Measurements from ENCODE around the gene COL1A2.

The COL1A2 gene

GRCh38 chr7:94378356-94378755 is 16.3 kb upstream of the COL1A2 start:
- no peak for DNase-seq
- in situ Hi-C loops (cut with HindIII; ENCODE audit: low pct_ligation_motif_present, low pct_unique_long_range_greater_than_20kb, low sequenced_read_pairs) = no loop called here

GRCh38 chr7:94380264-94380663 is 14.4 kb upstream of the COL1A2 start:
- in situ Hi-C loops (cut with HindIII; ENCODE audit: low pct_ligation_motif_present, low pct_unique_long_range_greater_than_20kb, low sequenced_read_pairs) = no loop called here

GRCh38 chr7:94382132-94382531 is 12.6 kb upstream of the COL1A2 start:
- DNase-seq = no peak
- in situ Hi-C loops (cut with HindIII; ENCODE audit: low pct_ligation_motif_present, low pct_unique_long_range_greater_than_20kb, low sequenced_read_pairs) = no loop called here

More at GRCh38 chr7:94380264-94380663, 14.4 kb upstream of the COL1A2 start:
- DNase-seq = no peak

- no peak for DNase-seq
- in situ Hi-C loops (cut with HindIII; ENCODE audit: low pct_ligation_motif_present, low pct_unique_long_range_greater_than_20kb, low sequenced_read_pairs) = no loop called here
Measured at GRCh38 chr7:94382746-94383145, 11.9 kb upstream of the COL1A2 start.

- DNase-seq = no peak
- in situ Hi-C loops (cut with HindIII; ENCODE audit: low pct_ligation_motif_present, low pct_unique_long_range_greater_than_20kb, low sequenced_read_pairs) = no loop called here
Measured at GRCh38 chr7:94384315-94384714, 10.4 kb upstream of the COL1A2 start.

GRCh38 chr7:94386416-94386815 is 8.3 kb upstream of the COL1A2 start:
- no peak for DNase-seq

GRCh38 chr7:94388540-94388939 is 6.2 kb upstream of the COL1A2 start:
- in situ Hi-C loops (cut with HindIII; ENCODE audit: low pct_ligation_motif_present, low pct_unique_long_range_greater_than_20kb, low sequenced_read_pairs) = no loop called here

More at GRCh38 chr7:94386416-94386815, 8.3 kb upstream of the COL1A2 start:
- in situ Hi-C loops (cut with HindIII; ENCODE audit: low pct_ligation_motif_present, low pct_unique_long_range_greater_than_20kb, low sequenced_read_pairs) = no loop called here

GRCh38 chr7:94389381-94389780 is 5.3 kb upstream of the COL1A2 start:
- no peak for DNase-seq
- in situ Hi-C loops (cut with HindIII; ENCODE audit: low pct_ligation_motif_present, low pct_unique_long_range_greater_than_20kb, low sequenced_read_pairs) = no loop called here

More at GRCh38 chr7:94388540-94388939, 6.2 kb upstream of the COL1A2 start:
- DNase-seq = no peak

GRCh38 chr7:94391726-94392392 is 2.8 kb upstream of the COL1A2 start:
- peak; percentile 26 for DNase-seq
- in situ Hi-C loops (cut with HindIII; ENCODE audit: low pct_ligation_motif_present, low pct_unique_long_range_greater_than_20kb, low sequenced_read_pairs) = no loop called here

- in situ Hi-C loops (cut with HindIII; ENCODE audit: low pct_ligation_motif_present, low pct_unique_long_range_greater_than_20kb, low sequenced_read_pairs) = no loop called here
- DNase-seq = no peak
Measured at GRCh38 chr7:94392393-94392786, 2.3 kb upstream of the COL1A2 start.

GRCh38 chr7:94393246-94394108 is 1.2 kb upstream of the COL1A2 start:
- no peak for DNase-seq
- in situ Hi-C loops (cut with HindIII; ENCODE audit: low pct_ligation_motif_present, low pct_unique_long_range_greater_than_20kb, low sequenced_read_pairs) = no loop called here

GRCh38 chr7:94394109-94394436 is 622 bp upstream of the COL1A2 start:
- DNase-seq = no peak
- in situ Hi-C loops (cut with HindIII; ENCODE audit: low pct_ligation_motif_present, low pct_unique_long_range_greater_than_20kb, low sequenced_read_pairs) = no loop called here

GRCh38 chr7:94395141-94396036 is 694 bp downstream of the COL1A2 start:
- in situ Hi-C loops (cut with HindIII; ENCODE audit: low pct_ligation_motif_present, low pct_unique_long_range_greater_than_20kb, low sequenced_read_pairs) = no loop called here
- peak; percentile 62 for DNase-seq

- DNase-seq = no peak
- in situ Hi-C loops (cut with HindIII; ENCODE audit: low pct_ligation_motif_present, low pct_unique_long_range_greater_than_20kb, low sequenced_read_pairs) = no loop called here
Measured at GRCh38 chr7:94396037-94396431, 1.3 kb downstream of the COL1A2 start.

- no peak for DNase-seq
- in situ Hi-C loops (cut with HindIII; ENCODE audit: low pct_ligation_motif_present, low pct_unique_long_range_greater_than_20kb, low sequenced_read_pairs) = no loop called here
Measured at GRCh38 chr7:94396596-94396995, 1.9 kb downstream of the COL1A2 start.

GRCh38 chr7:94397722-94398121 is 3.0 kb downstream of the COL1A2 start:
- in situ Hi-C loops (cut with HindIII; ENCODE audit: low pct_ligation_motif_present, low pct_unique_long_range_greater_than_20kb, low sequenced_read_pairs) = no loop called here
- no peak for DNase-seq

GRCh38 chr7:94398841-94399240 is 4.1 kb downstream of the COL1A2 start:
- in situ Hi-C loops (cut with HindIII; ENCODE audit: low pct_ligation_motif_present, low pct_unique_long_range_greater_than_20kb, low sequenced_read_pairs) = no loop called here
- no peak for DNase-seq

GRCh38 chr7:94400022-94400421 is 5.3 kb downstream of the COL1A2 start:
- in situ Hi-C loops (cut with HindIII; ENCODE audit: low pct_ligation_motif_present, low pct_unique_long_range_greater_than_20kb, low sequenced_read_pairs) = no loop called here
- DNase-seq = no peak
